Fibroblast of lung (primary cell): ENCODE measurements around the gene AGBL4. TPM values are rescaled to one million over a fixed set of nuclear protein-coding genes. Genes with fewer than 3 reads are reported as not detected.

ENCODE experiments used
- DNase-seq, 2 donors: peaks; one replicate each; pipeline versions ENCODE4 v3.0.0 to v3.0.0-alpha.2; 2010; ENCODE audit warnings: low read depth in 2 of 2
- H2AFZ ChIP-seq: 2 replicates; pipeline ENCODE4 v1.5.1; 2012; ENCODE audit warnings: low read length, control low read depth, inconsistent platforms
- H3K27ac ChIP-seq: 2 replicates; pipeline ENCODE4 v1.5.1; 2011; ENCODE audit warnings: low read length, control low read depth; ENCODE audit not compliant: insufficient read depth
- H3K27me3 ChIP-seq: 2 replicates; pipeline ENCODE4 v1.5.1; 2011; ENCODE audit warnings: mild to moderate bottlenecking, low read length; ENCODE audit not compliant: control insufficient read depth, insufficient read depth
- H3K36me3 ChIP-seq: 2 replicates; pipeline ENCODE4 v1.5.1; 2011; ENCODE audit warnings: low read length; ENCODE audit not compliant: control insufficient read depth, insufficient read depth
- H3K4me1 ChIP-seq: 2 replicates; pipeline ENCODE4 v1.5.1; 2011; ENCODE audit warnings: low read length; ENCODE audit not compliant: control insufficient read depth, insufficient read depth; ENCODE audit errors: extremely low read depth
- H3K4me2 ChIP-seq: 2 replicates; pipeline ENCODE4 v1.5.1; 2011; ENCODE audit warnings: low read length, control low read depth; ENCODE audit not compliant: insufficient read depth; ENCODE audit errors: extremely low read depth
- H3K4me3 ChIP-seq, 4 experiments: fragments of 200-600 bp in 1 of 4; sonication (generic) in 1 of 4; replicated peaks in 1 of 4; 2 replicates each; pipeline ENCODE4 v1.5.1; 2011 to 2016; ENCODE audit warnings: low read length in 4 of 4, low read depth in 3 of 4, mild to moderate bottlenecking in 3 of 4, control low read depth in 2 of 4, inconsistent platforms in 1 of 4, mixed read lengths in 1 of 4; ENCODE audit not compliant: insufficient read depth in 1 of 4; ENCODE audit errors: control extremely low read depth in 1 of 4
- H3K79me2 ChIP-seq: 2 replicates; pipeline ENCODE4 v1.5.1; 2012; ENCODE audit warnings: mild to moderate bottlenecking, low read length, inconsistent platforms; ENCODE audit not compliant: control insufficient read depth, insufficient read depth
- H3K9ac ChIP-seq: 2 replicates; pipeline ENCODE4 v1.5.1; 2011; ENCODE audit warnings: mild to moderate bottlenecking, low read length, control low read depth; ENCODE audit not compliant: insufficient read depth
- H3K9me3 ChIP-seq: 2 replicates; pipeline ENCODE4 v1.5.1; 2012; ENCODE audit warnings: low read depth, low read length; ENCODE audit not compliant: control insufficient read depth, insufficient read depth
- H4K20me1 ChIP-seq: 2 replicates; pipeline ENCODE4 v1.5.1; 2011; ENCODE audit warnings: low read length; ENCODE audit not compliant: control insufficient read depth, insufficient read depth; ENCODE audit errors: extremely low read depth
- CTCF ChIP-seq, 2 donors: IDR thresholded peaks in 1 of 2; conservative IDR thresholded peaks in 1 of 2; 1 replicate in 1 of 2; 2 replicates in 1 of 2; pipeline ENCODE4 v1.5.1; 2011 to 2012; ENCODE audit warnings: low read length in 2 of 2, control low read depth in 1 of 2, inconsistent platforms in 1 of 2, low read depth in 1 of 2, mild to moderate bottlenecking in 1 of 2
- EZH2 ChIP-seq: IDR thresholded peaks from 2 replicates; pipeline ENCODE4 v1.5.1; 2012; ENCODE audit warnings: low read length, control low read depth, mild to moderate bottlenecking; ENCODE audit errors: missing control alignments
- polyA plus RNA-seq, 2 donors: library from polyadenylated mRNA; depleted of rRNA in 1 of 2; stranded (reverse) in 1 of 2; unstranded in 1 of 2; fragments of >200 nt; gene quantifications; 2 replicates each; pipeline ENCODE4 v1.2.1, GENCODE V29; 2011 to 2012; ENCODE audit warnings: missing spikeins in 1 of 2
- total RNA-seq: library from RNA; depleted of rRNA; stranded (reverse); fragments of >200 nt; gene quantifications from 2 replicates; pipeline ENCODE4 v1.2.1, GENCODE V29; 2014

Gene AGBL4
- total and polyA plus RNA-seq, 2 donors (not counting 1 experiment from before 2014, with no cell fraction given): not detected

GRCh38 chr1:48548985-48549384, 1474.8 kb downstream of the AGBL4 start:
- no peak overlapping the region for H2AFZ ChIP-seq
- no peaks in the 10 kb centered on the region for H3K9me3 ChIP-seq
- H3K27ac ChIP-seq: no peak overlapping the region
- TF ChIP-seq EZH2 (no peak), CTCF (conservative IDR thresholded peaks at IDR 0.05 in 1 of 2, IDR thresholded peaks at IDR 0.05 in 1 of 2; ENCODE audit: low read depth in 1 of 2, low read length in 2 of 2) (no peak)
- no peak overlapping the region for H3K4me2 ChIP-seq
- no peaks in the 10 kb centered on the region for H3K36me3 ChIP-seq
- no peak overlapping the region for H3K4me3 ChIP-seq
- H3K9ac ChIP-seq: no peak overlapping the region
- H3K79me2 ChIP-seq: no peaks in the 10 kb centered on the region
- H3K27me3 ChIP-seq: no peaks in the 10 kb centered on the region
- DNase-seq: no peak
- H4K20me1 ChIP-seq: no peaks in the 10 kb centered on the region
- no peaks in the 10 kb centered on the region for H3K4me1 ChIP-seq

GRCh38 chr1:48547561-48548220, 1476.1 kb downstream of the AGBL4 start:
- TF ChIP-seq EZH2 (no peak), CTCF (conservative IDR thresholded peaks at IDR 0.05 in 1 of 2, IDR thresholded peaks at IDR 0.05 in 1 of 2; ENCODE audit: low read depth in 1 of 2, low read length in 2 of 2) (no peak)
- Histone ChIP-seq H3K79me2 (no peaks in the 10 kb centered on the region), H3K9me3 (no peaks in the 10 kb centered on the region), H4K20me1 (no peaks in the 10 kb centered on the region), H3K9ac (no peak overlapping the region), H3K4me2 (no peak overlapping the region), H3K4me3 (no peak overlapping the region), H3K27ac (no peak overlapping the region), H3K36me3 (no peaks in the 10 kb centered on the region), H2AFZ (no peak overlapping the region), H3K27me3 (no peaks in the 10 kb centered on the region), H3K4me1 (no peaks in the 10 kb centered on the region)
- no peak for DNase-seq

- H3K79me2 ChIP-seq: no peaks in the 10 kb centered on the region
- no peaks in the 10 kb centered on the region for H3K4me1 ChIP-seq
- no peaks in the 10 kb centered on the region for H3K27me3 ChIP-seq
- no peak overlapping the region for H3K27ac ChIP-seq
- H2AFZ ChIP-seq: no peak overlapping the region
- H3K4me2 ChIP-seq: no peak overlapping the region
- DNase-seq: no peak
- no peaks in the 10 kb centered on the region for H3K36me3 ChIP-seq
- no peak overlapping the region for H3K4me3 ChIP-seq
- no peak overlapping the region for H3K9ac ChIP-seq
- TF ChIP-seq CTCF (conservative IDR thresholded peaks at IDR 0.05 in 1 of 2, IDR thresholded peaks at IDR 0.05 in 1 of 2; ENCODE audit: low read depth in 1 of 2, low read length in 2 of 2): no peak
- no peak for TF ChIP-seq EZH2
- no peaks in the 10 kb centered on the region for H3K9me3 ChIP-seq
- no peaks in the 10 kb centered on the region for H4K20me1 ChIP-seq
These were observed 1479.9 kb downstream of the AGBL4 start for GRCh38 chr1:48543854-48544253.
